Renal cortex interstitium (tissue), 11 donors: ENCODE measurements around the gene ACSM6. TPM values are rescaled to one million over a fixed set of nuclear protein-coding genes. Genes with fewer than 3 reads are reported as not detected.
"Not testable (repeated sequence)": the region's sequence is repeated elsewhere in the genome, so short reads cannot be mapped to it uniquely, and the experiment has no call there.

Experiments used
- DNase-seq, 11 donors: peaks; one replicate each; pipeline ENCODE4 v3.0.0-alpha.2; 2013; ENCODE audit warnings: low read depth in 9 of 11, low spot score in 4 of 11; ENCODE audit errors: extremely low read depth in 1 of 11
- polyA plus RNA-seq, 3 donors: library from polyadenylated mRNA; unstranded; fragments of 120-200 nt; gene quantifications; one replicate each; pipeline ENCODE4 v1.2.1, GENCODE V29; 2013; ENCODE audit not compliant: insufficient read length in 3 of 3

The ACSM6 gene
- polyA plus RNA-seq, 3 donors: 0.14 to 0.33 (median 0.17) TPM

GRCh38 chr10:95240096-95240495 is 46.1 kb downstream of the ACSM6 start:
- not testable (repeated sequence) for DNase-seq

- no peak for DNase-seq
Observed at GRCh38 chr10:95240811-95241210, 46.8 kb downstream of the ACSM6 start.

- no peak for DNase-seq
Observed at GRCh38 chr10:95241533-95241932, 47.5 kb downstream of the ACSM6 start.

- peak in 1 of 11 donors; percentile 28 for DNase-seq
Observed at GRCh38 chr10:95242581-95243317, 48.7 kb downstream of the ACSM6 start.

GRCh38 chr10:95243318-95243617 is 49.2 kb downstream of the ACSM6 start:
- DNase-seq: no peak

GRCh38 chr10:95244152-95244551 is 50.1 kb downstream of the ACSM6 start:
- DNase-seq: no peak

- DNase-seq: no peak
Observed at GRCh38 chr10:95245425-95246055, 51.5 kb downstream of the ACSM6 start.

GRCh38 chr10:95246582-95247051 is 52.6 kb downstream of the ACSM6 start:
- DNase-seq: peak in 9 of 11 donors; percentile 52 to 69 (median 59)

- no peak for DNase-seq
Observed at GRCh38 chr10:95247200-95247880, 53.3 kb downstream of the ACSM6 start.

GRCh38 chr10:95247881-95248583 is 54.0 kb downstream of the ACSM6 start:
- DNase-seq: no peak

GRCh38 chr10:95248989-95249388 is 55.0 kb downstream of the ACSM6 start:
- no peak for DNase-seq

GRCh38 chr10:95249467-95249866 is 55.4 kb downstream of the ACSM6 start:
- DNase-seq: no peak

- no peak for DNase-seq
Observed at GRCh38 chr10:95250856-95251255, 56.8 kb downstream of the ACSM6 start.

GRCh38 chr10:95253007-95253406 is 59.0 kb downstream of the ACSM6 start:
- DNase-seq: no peak

GRCh38 chr10:95253686-95254085 is 59.6 kb downstream of the ACSM6 start:
- DNase-seq: no peak

GRCh38 chr10:95254629-95255028 is 60.6 kb downstream of the ACSM6 start:
- DNase-seq: no peak

GRCh38 chr10:95256268-95256667 is 62.2 kb downstream of the ACSM6 start:
- no peak for DNase-seq

GRCh38 chr10:95257849-95258248 is 63.8 kb downstream of the ACSM6 start:
- no peak for DNase-seq

GRCh38 chr10:95260397-95260881 is 66.4 kb downstream of the ACSM6 start:
- DNase-seq: peak in 1 of 11 donors; percentile 31
